GM21576 (cell line): ENCODE measurements around the gene SORT1.

Experiments
- ATAC-seq: cut with Tn5 transposase; IDR thresholded peaks from one replicate; pipeline ENCODE4 v1.9.1; 2021; ENCODE audit warnings: mild to moderate bottlenecking, moderate library complexity; ENCODE audit not compliant: unreplicated experiment

The SORT1 gene

GRCh38 chr1:109263597-109264378 lies 133.9 kb downstream of the SORT1 start:
- ATAC-seq: peak; percentile 65

- peak; percentile 12 for ATAC-seq
Measured at GRCh38 chr1:109263234-109263596, 134.5 kb downstream of the SORT1 start.

GRCh38 chr1:109262231-109263055 lies 135.3 kb downstream of the SORT1 start:
- no peak for ATAC-seq

- ATAC-seq: no peak
Measured at GRCh38 chr1:109261578-109261977, 136.1 kb downstream of the SORT1 start.

GRCh38 chr1:109261006-109261405 lies 136.7 kb downstream of the SORT1 start:
- ATAC-seq: no peak

- no peak for ATAC-seq
Measured at GRCh38 chr1:109259674-109260557, 137.8 kb downstream of the SORT1 start.
